ENCODE measurements around the gene UFM1.
"Not testable (repeated sequence)": the region's sequence is repeated elsewhere in the genome, so short reads cannot be mapped to it uniquely, and the experiment has no call there.

The UFM1 gene

GRCh38 chr13:38365661-38366060 lies 16.0 kb downstream of the UFM1 start:
- Histone ChIP-seq H3K27me3 (ENCODE audit: control insufficient read depth in 1 of 2, insufficient read depth in 2 of 2, low read length in 2 of 2) (no peaks in the 10 kb centered on the region), H3K9ac (ENCODE audit: low read length in 2 of 2) (no peak overlapping the region), H3K4me1 (ENCODE audit: control insufficient read depth, insufficient read depth, low read length) (no peaks in the 10 kb centered on the region), H3K27ac (ENCODE audit: low read length) (no peak overlapping the region), H3K9me3 (ENCODE audit: control insufficient read depth in 2 of 2, low read length in 2 of 2) (no peaks in the 10 kb centered on the region), H3K4me3 (ENCODE audit: low read length in 2 of 2) (no peak overlapping the region), H3K36me3 (ENCODE audit: control insufficient read depth in 2 of 2, insufficient read depth in 2 of 2, low read length in 2 of 2) (peaks cover 0 to 6% of the 10 kb centered on the region in 2 donors)

GRCh38 chr13:38366954-38367645 lies 17.4 kb downstream of the UFM1 start:
- Histone ChIP-seq H3K9me3 (ENCODE audit: control insufficient read depth in 2 of 2, low read length in 2 of 2) (no peaks in the 10 kb centered on the region), H3K9ac (ENCODE audit: low read length in 2 of 2) (no peak overlapping the region), H3K27ac (ENCODE audit: low read length) (no peak overlapping the region), H3K27me3 (ENCODE audit: control insufficient read depth in 1 of 2, insufficient read depth in 2 of 2, low read length in 2 of 2) (no peaks in the 10 kb centered on the region), H3K36me3 (ENCODE audit: control insufficient read depth in 2 of 2, insufficient read depth in 2 of 2, low read length in 2 of 2) (no peaks in the 10 kb centered on the region), H3K4me1 (ENCODE audit: control insufficient read depth, insufficient read depth, low read length) (no peaks in the 10 kb centered on the region), H3K4me3 (ENCODE audit: low read length in 2 of 2) (no peak overlapping the region)

GRCh38 chr13:38369058-38369457 lies 19.4 kb downstream of the UFM1 start:
- no peaks in the 10 kb centered on the region for H3K4me1 ChIP-seq (ENCODE audit: control insufficient read depth, insufficient read depth, low read length)
- no peak overlapping the region for H3K27ac ChIP-seq (ENCODE audit: low read length)
- no peak overlapping the region for H3K4me3 ChIP-seq (ENCODE audit: low read length in 2 of 2)
- H3K27me3 ChIP-seq (ENCODE audit: control insufficient read depth in 1 of 2, insufficient read depth in 2 of 2, low read length in 2 of 2): no peaks in the 10 kb centered on the region
- H3K9ac ChIP-seq (ENCODE audit: low read length in 2 of 2): no peak overlapping the region
- H3K9me3 ChIP-seq (ENCODE audit: control insufficient read depth in 2 of 2, low read length in 2 of 2): no peaks in the 10 kb centered on the region
- H3K36me3 ChIP-seq (ENCODE audit: control insufficient read depth in 2 of 2, insufficient read depth in 2 of 2, low read length in 2 of 2): no peaks in the 10 kb centered on the region

- not testable (repeated sequence) for H3K9ac ChIP-seq (ENCODE audit: low read length in 2 of 2); H3K36me3 ChIP-seq (ENCODE audit: control insufficient read depth in 2 of 2, insufficient read depth in 2 of 2, low read length in 2 of 2); H3K27ac ChIP-seq (ENCODE audit: low read length); H3K9me3 ChIP-seq (ENCODE audit: control insufficient read depth in 2 of 2, low read length in 2 of 2); H3K27me3 ChIP-seq (ENCODE audit: control insufficient read depth in 1 of 2, insufficient read depth in 2 of 2, low read length in 2 of 2); H3K4me1 ChIP-seq (ENCODE audit: control insufficient read depth, insufficient read depth, low read length); H3K4me3 ChIP-seq (ENCODE audit: low read length in 2 of 2)
These were observed 20.4 kb downstream of the UFM1 start for GRCh38 chr13:38370096-38370495.

- no peak overlapping the region for H3K9ac ChIP-seq (ENCODE audit: low read length in 2 of 2)
- no peaks in the 10 kb centered on the region for H3K9me3 ChIP-seq (ENCODE audit: control insufficient read depth in 2 of 2, low read length in 2 of 2)
- no peaks in the 10 kb centered on the region for H3K36me3 ChIP-seq (ENCODE audit: control insufficient read depth in 2 of 2, insufficient read depth in 2 of 2, low read length in 2 of 2)
- no peaks in the 10 kb centered on the region for H3K27me3 ChIP-seq (ENCODE audit: control insufficient read depth in 1 of 2, insufficient read depth in 2 of 2, low read length in 2 of 2)
- H3K27ac ChIP-seq (ENCODE audit: low read length): no peak overlapping the region
- no peaks in the 10 kb centered on the region for H3K4me1 ChIP-seq (ENCODE audit: control insufficient read depth, insufficient read depth, low read length)
- H3K4me3 ChIP-seq (ENCODE audit: low read length in 2 of 2): no peak overlapping the region
These were observed 23.3 kb downstream of the UFM1 start for GRCh38 chr13:38372820-38373383.

- H3K36me3 ChIP-seq (ENCODE audit: control insufficient read depth in 2 of 2, insufficient read depth in 2 of 2, low read length in 2 of 2): no peaks in the 10 kb centered on the region
- no peak overlapping the region for H3K9ac ChIP-seq (ENCODE audit: low read length in 2 of 2)
- H3K27ac ChIP-seq (ENCODE audit: low read length): no peak overlapping the region
- no peak overlapping the region for H3K4me3 ChIP-seq (ENCODE audit: low read length in 2 of 2)
- no peaks in the 10 kb centered on the region for H3K9me3 ChIP-seq (ENCODE audit: control insufficient read depth in 2 of 2, low read length in 2 of 2)
- no peaks in the 10 kb centered on the region for H3K4me1 ChIP-seq (ENCODE audit: control insufficient read depth, insufficient read depth, low read length)
- no peaks in the 10 kb centered on the region for H3K27me3 ChIP-seq (ENCODE audit: control insufficient read depth in 1 of 2, insufficient read depth in 2 of 2, low read length in 2 of 2)
These were observed 26.9 kb downstream of the UFM1 start for GRCh38 chr13:38376546-38376945.

GRCh38 chr13:38381890-38382289 lies 32.2 kb downstream of the UFM1 start:
- Histone ChIP-seq H3K9me3 (ENCODE audit: control insufficient read depth in 2 of 2, low read length in 2 of 2) (no peaks in the 10 kb centered on the region), H3K4me3 (ENCODE audit: low read length in 2 of 2) (no peak overlapping the region), H3K4me1 (ENCODE audit: control insufficient read depth, insufficient read depth, low read length) (no peaks in the 10 kb centered on the region)

GRCh38 chr13:38382946-38383345 lies 33.3 kb downstream of the UFM1 start:
- no peaks in the 10 kb centered on the region for H3K36me3 ChIP-seq (ENCODE audit: control insufficient read depth in 2 of 2, insufficient read depth in 2 of 2, low read length in 2 of 2)
- H3K9ac ChIP-seq (ENCODE audit: low read length in 2 of 2): no peak overlapping the region
- no peaks in the 10 kb centered on the region for H3K9me3 ChIP-seq (ENCODE audit: control insufficient read depth in 2 of 2, low read length in 2 of 2)
- no peak overlapping the region for H3K27ac ChIP-seq (ENCODE audit: low read length)
- H3K27me3 ChIP-seq (ENCODE audit: control insufficient read depth in 1 of 2, insufficient read depth in 2 of 2, low read length in 2 of 2): no peaks in the 10 kb centered on the region
- no peaks in the 10 kb centered on the region for H3K4me1 ChIP-seq (ENCODE audit: control insufficient read depth, insufficient read depth, low read length)
- H3K4me3 ChIP-seq (ENCODE audit: low read length in 2 of 2): no peak overlapping the region

More at GRCh38 chr13:38381890-38382289, 32.2 kb downstream of the UFM1 start:
- Histone ChIP-seq H3K36me3 (ENCODE audit: control insufficient read depth in 2 of 2, insufficient read depth in 2 of 2, low read length in 2 of 2) (no peaks in the 10 kb centered on the region), H3K27ac (ENCODE audit: low read length) (no peak overlapping the region), H3K27me3 (ENCODE audit: control insufficient read depth in 1 of 2, insufficient read depth in 2 of 2, low read length in 2 of 2) (no peaks in the 10 kb centered on the region), H3K9ac (ENCODE audit: low read length in 2 of 2) (no peak overlapping the region)

GRCh38 chr13:38384171-38384570 lies 34.5 kb downstream of the UFM1 start:
- no peak overlapping the region for H3K27ac ChIP-seq (ENCODE audit: low read length)

GRCh38 chr13:38385153-38385891 lies 35.7 kb downstream of the UFM1 start:
- H3K9ac ChIP-seq (ENCODE audit: low read length in 2 of 2): no peak overlapping the region
- H3K27ac ChIP-seq (ENCODE audit: low read length): no peak overlapping the region
- H3K4me3 ChIP-seq (ENCODE audit: low read length in 2 of 2): no peak overlapping the region
- H3K4me1 ChIP-seq (ENCODE audit: control insufficient read depth, insufficient read depth, low read length): no peaks in the 10 kb centered on the region
- no peaks in the 10 kb centered on the region for H3K36me3 ChIP-seq (ENCODE audit: control insufficient read depth in 2 of 2, insufficient read depth in 2 of 2, low read length in 2 of 2)
- no peaks in the 10 kb centered on the region for H3K9me3 ChIP-seq (ENCODE audit: control insufficient read depth in 2 of 2, low read length in 2 of 2)
- no peaks in the 10 kb centered on the region for H3K27me3 ChIP-seq (ENCODE audit: control insufficient read depth in 1 of 2, insufficient read depth in 2 of 2, low read length in 2 of 2)

More at GRCh38 chr13:38384171-38384570, 34.5 kb downstream of the UFM1 start:
- Histone ChIP-seq H3K4me3 (ENCODE audit: low read length in 2 of 2) (no peak overlapping the region), H3K27me3 (ENCODE audit: control insufficient read depth in 1 of 2, insufficient read depth in 2 of 2, low read length in 2 of 2) (no peaks in the 10 kb centered on the region), H3K9me3 (ENCODE audit: control insufficient read depth in 2 of 2, low read length in 2 of 2) (no peaks in the 10 kb centered on the region), H3K9ac (ENCODE audit: low read length in 2 of 2) (no peak overlapping the region), H3K36me3 (ENCODE audit: control insufficient read depth in 2 of 2, insufficient read depth in 2 of 2, low read length in 2 of 2) (no peaks in the 10 kb centered on the region), H3K4me1 (ENCODE audit: control insufficient read depth, insufficient read depth, low read length) (no peaks in the 10 kb centered on the region)

GRCh38 chr13:38386421-38386820 lies 36.8 kb downstream of the UFM1 start:
- H3K4me3 ChIP-seq (ENCODE audit: low read length in 2 of 2): no peak overlapping the region
- no peaks in the 10 kb centered on the region for H3K9me3 ChIP-seq (ENCODE audit: control insufficient read depth in 2 of 2, low read length in 2 of 2)
- H3K4me1 ChIP-seq (ENCODE audit: control insufficient read depth, insufficient read depth, low read length): no peaks in the 10 kb centered on the region
- no peaks in the 10 kb centered on the region for H3K27me3 ChIP-seq (ENCODE audit: control insufficient read depth in 1 of 2, insufficient read depth in 2 of 2, low read length in 2 of 2)
- H3K9ac ChIP-seq (ENCODE audit: low read length in 2 of 2): no peak overlapping the region
- no peak overlapping the region for H3K27ac ChIP-seq (ENCODE audit: low read length)
- no peaks in the 10 kb centered on the region for H3K36me3 ChIP-seq (ENCODE audit: control insufficient read depth in 2 of 2, insufficient read depth in 2 of 2, low read length in 2 of 2)
